Activated CD4-positive, alpha-beta T cell treated with anti-CD3 and anti-CD28 coated beads for 36 hours (primary cell): Measurements from ENCODE around the gene MED25. TPM values are rescaled to one million over a fixed set of nuclear protein-coding genes. Genes with fewer than 3 reads are reported as not detected.

ENCODE experiments used
- ATAC-seq: fragments of 200-7000 bp; cut with Tn5 transposase; one replicate; pipeline ENCODE4 v1.10.0; 2021; ENCODE audit warnings: mild to moderate bottlenecking, moderate library complexity
- CTCF ChIA-PET: fragments of 350-600 bp; sonication (Branson Sonifier 250); formaldehyde crosslinking; loops from one replicate; lab custom pipeline; 2021; ENCODE audit warnings: antibody characterized with exemption; lab: Charles Lee
- POLR2A ChIA-PET: fragments of 350-600 bp; sonication (Branson Sonifier 250); formaldehyde crosslinking; loops from one replicate; lab custom pipeline; 2021; ENCODE audit warnings: antibody characterized with exemption, inconsistent platforms; lab: Charles Lee
- DNase-seq: peaks from one replicate; pipeline ENCODE4 v3.0.0-alpha.2; 2020
- H3K27ac Mint-ChIP-seq: one replicate; pipeline ENCODE4 v1.8.0; 2021; ENCODE audit warnings: mixed read lengths
- H3K27me3 Mint-ChIP-seq: one replicate; pipeline ENCODE4 v1.8.0; 2021; ENCODE audit warnings: mixed read lengths
- H3K36me3 Mint-ChIP-seq: one replicate; pipeline ENCODE4 v1.8.0; 2021; ENCODE audit warnings: low read depth, mixed read lengths
- H3K4me1 Mint-ChIP-seq: one replicate; pipeline ENCODE4 v1.8.0; 2021; ENCODE audit warnings: mixed read lengths
- H3K4me3 Mint-ChIP-seq: one replicate; pipeline ENCODE4 v1.8.0; 2021; ENCODE audit warnings: mild to moderate bottlenecking, moderate library complexity, mixed read lengths
- H3K9me3 Mint-ChIP-seq: one replicate; pipeline ENCODE4 v1.8.0; 2021; ENCODE audit warnings: low read depth, mixed read lengths
- intact Hi-C, 2 experiments: fragments of 100-400 bp; cut with DNase I in 1 of 2; cut with micrococcal nuclease in 1 of 2; formaldehyde crosslinking; loops; one replicate each; pipeline versions ENCODE4 v1.14.2 to v1.15.1; 2022 to 2024; cut with DNase I, micrococcal nuclease
- total RNA-seq, 2 experiments: library from RNA; stranded (reverse); gene quantifications; one replicate each; pipeline ENCODE4 v1.2.3, GENCODE V29; 2021

Gene MED25
- total RNA-seq, 2 experiments from 2014 or later, result 39.6 to 49.9 TPM

GRCh38 chr19:49852631-49853126 lies 34.6 kb downstream of the MED25 start:
- Mint-ChIP-seq H3K9me3 (peaks cover 11% of the 10 kb centered on the region), H3K4me3 (peak overlapping the region; percentile 85), H3K27me3 (no peaks in the 10 kb centered on the region), H3K27ac (peak overlapping the region; percentile 15), H3K4me1 (peaks cover 36% of the 10 kb centered on the region), H3K36me3 (peaks cover 23% of the 10 kb centered on the region)
- ChIA-PET CTCF (no interaction called here), POLR2A (interaction anchor here (1.4 kb wide), 1 partner anchor 17 kb away, joined by 3 read pairs; no protein-coding TSS in a partner anchor)
- DNase-seq (peak; percentile 16), ATAC-seq (no peak)
- intact Hi-C loops, result loop anchor here in 1 of 2 experiments (1.0 kb wide), 1 partner anchor 15 kb away; the partner anchor contains the start of gene PNKP

- POLR2A ChIA-PET, result interaction anchor here (1.4 kb wide), 1 partner anchor 16 kb away, joined by 3 read pairs; no protein-coding TSS in a partner anchor
- peaks cover 26% of the 10 kb centered on the region for H3K4me1 Mint-ChIP-seq
- CTCF ChIA-PET, result interaction anchor here (1.0 kb wide), 1 partner anchor 10 kb away, joined by 4 read pairs; no protein-coding TSS in a partner anchor
- no peaks in the 10 kb centered on the region for H3K27me3 Mint-ChIP-seq
- DNase-seq (peak; percentile 7), ATAC-seq (no peak)
- intact Hi-C loops, result no loop called here
- H3K9me3 Mint-ChIP-seq, result peaks cover 9% of the 10 kb centered on the region
- H3K4me3 Mint-ChIP-seq, result no peak overlapping the region
- no peak overlapping the region for H3K27ac Mint-ChIP-seq
- H3K36me3 Mint-ChIP-seq, result peaks cover 28% of the 10 kb centered on the region
Measured at GRCh38 chr19:49853852-49854377, 35.8 kb downstream of the MED25 start.

GRCh38 chr19:49854378-49855263 lies 36.5 kb downstream of the MED25 start:
- peaks cover 26% of the 10 kb centered on the region for H3K36me3 Mint-ChIP-seq
- POLR2A ChIA-PET, result interaction anchor here (0.8 kb wide), 1 partner anchor 172 kb away, joined by 5 read pairs; no protein-coding TSS in a partner anchor
- no peak overlapping the region for H3K4me3 Mint-ChIP-seq
- ATAC-seq (no peak), DNase-seq (peak; percentile 8)
- H3K27ac Mint-ChIP-seq, result no peak overlapping the region
- peaks cover 5% of the 10 kb centered on the region for H3K9me3 Mint-ChIP-seq
- H3K27me3 Mint-ChIP-seq, result no peaks in the 10 kb centered on the region
- CTCF ChIA-PET, result interaction anchor here (1.0 kb wide), 1 partner anchor 9 kb away, joined by 4 read pairs; no protein-coding TSS in a partner anchor
- intact Hi-C loops, result no loop called here
- H3K4me1 Mint-ChIP-seq, result peaks cover 21% of the 10 kb centered on the region

GRCh38 chr19:49855277-49855675 lies 37.2 kb downstream of the MED25 start:
- ChIA-PET CTCF (no interaction called here), POLR2A (interaction anchor here (0.8 kb wide), 1 partner anchor 173 kb away, joined by 5 read pairs; no protein-coding TSS in a partner anchor)
- intact Hi-C loops, result no loop called here
- H3K9me3 Mint-ChIP-seq, result no peaks in the 10 kb centered on the region
- peaks cover 15% of the 10 kb centered on the region for H3K4me1 Mint-ChIP-seq
- DNase-seq (peak; percentile 13), ATAC-seq (no peak)
- H3K36me3 Mint-ChIP-seq, result peaks cover 23% of the 10 kb centered on the region
- H3K27me3 Mint-ChIP-seq, result no peaks in the 10 kb centered on the region
- no peak overlapping the region for H3K4me3 Mint-ChIP-seq
- no peak overlapping the region for H3K27ac Mint-ChIP-seq

- Mint-ChIP-seq H3K27ac (no peak overlapping the region), H3K36me3 (peaks cover 28% of the 10 kb centered on the region), H3K4me3 (no peak overlapping the region), H3K27me3 (no peaks in the 10 kb centered on the region), H3K4me1 (peaks cover 14% of the 10 kb centered on the region), H3K9me3 (no peaks in the 10 kb centered on the region)
- intact Hi-C loops, result no loop called here
- ChIA-PET POLR2A (no interaction called here), CTCF (no interaction called here)
- ATAC-seq (no peak), DNase-seq (no peak)
Measured at GRCh38 chr19:49855676-49856573, 37.8 kb downstream of the MED25 start.

GRCh38 chr19:49856574-49857021 lies 38.5 kb downstream of the MED25 start:
- no peak overlapping the region for H3K27ac Mint-ChIP-seq
- intact Hi-C loops, result no loop called here
- no peaks in the 10 kb centered on the region for H3K27me3 Mint-ChIP-seq
- no peak for ATAC-seq
- H3K36me3 Mint-ChIP-seq, result peaks cover 32% of the 10 kb centered on the region
- H3K4me1 Mint-ChIP-seq, result peaks cover 14% of the 10 kb centered on the region
- peak; percentile 11 for DNase-seq
- POLR2A ChIA-PET, result no interaction called here
- CTCF ChIA-PET, result no interaction called here
- H3K4me3 Mint-ChIP-seq, result no peak overlapping the region
- H3K9me3 Mint-ChIP-seq, result no peaks in the 10 kb centered on the region

- ATAC-seq (no peak), DNase-seq (peak; percentile 13)
- Mint-ChIP-seq H3K9me3 (no peaks in the 10 kb centered on the region), H3K27ac (no peak overlapping the region), H3K36me3 (peaks cover 35% of the 10 kb centered on the region), H3K4me3 (no peak overlapping the region), H3K27me3 (no peaks in the 10 kb centered on the region), H3K4me1 (peaks cover 11% of the 10 kb centered on the region)
- ChIA-PET POLR2A (no interaction called here), CTCF (no interaction called here)
- intact Hi-C loops, result no loop called here
Measured at GRCh38 chr19:49857061-49857837, 39.2 kb downstream of the MED25 start.

GRCh38 chr19:49857838-49858087 lies 39.7 kb downstream of the MED25 start:
- Mint-ChIP-seq H3K27ac (no peak overlapping the region), H3K4me1 (peaks cover 6% of the 10 kb centered on the region), H3K9me3 (no peaks in the 10 kb centered on the region), H3K27me3 (no peaks in the 10 kb centered on the region), H3K36me3 (peaks cover 30% of the 10 kb centered on the region), H3K4me3 (no peak overlapping the region)
- ChIA-PET POLR2A (no interaction called here), CTCF (no interaction called here)
- ATAC-seq (no peak), DNase-seq (no peak)
- intact Hi-C loops, result no loop called here

GRCh38 chr19:49858088-49858985 lies 40.2 kb downstream of the MED25 start:
- POLR2A ChIA-PET, result no interaction called here
- ATAC-seq (no peak), DNase-seq (peak; percentile 14)
- Mint-ChIP-seq H3K27me3 (no peaks in the 10 kb centered on the region), H3K36me3 (peaks cover 34% of the 10 kb centered on the region), H3K4me3 (no peak overlapping the region), H3K27ac (peak overlapping the region; percentile 51), H3K9me3 (no peaks in the 10 kb centered on the region), H3K4me1 (peaks cover 3% of the 10 kb centered on the region)
- CTCF ChIA-PET, result no interaction called here
- intact Hi-C loops, result no loop called here
